ENCODE measurements around the gene PROM1.
A peak's percentile ranks its signal among the peaks of the same experiment; 100 is the strongest.

The PROM1 gene

GRCh38 chr4:15986907-15987306, 96.9 kb downstream of the PROM1 start:
- no peaks in the 10 kb centered on the region for H3K36me3 ChIP-seq (ENCODE audit: control insufficient read depth, insufficient read depth, low read length)
- TF ChIP-seq CTCF (IDR thresholded peaks at IDR 0.05; ENCODE audit: insufficient read depth, low read length, poor library complexity, severe bottlenecking) = no peak
- no peak for DNase-seq (ENCODE audit: extremely low read depth, insufficient read length)
- no peaks in the 10 kb centered on the region; the same call in none of the 2 replicates for H3K27me3 ChIP-seq (replicated peaks; ENCODE audit: control insufficient read depth, insufficient read depth, low read length)
- H3K4me3 ChIP-seq (replicated peaks; ENCODE audit: low read depth, low read length) = no peak overlapping the region

GRCh38 chr4:15983610-15984009, 100.2 kb downstream of the PROM1 start:
- Histone ChIP-seq H3K36me3 (ENCODE audit: control insufficient read depth, insufficient read depth, low read length) (no peaks in the 10 kb centered on the region), H3K4me3 (replicated peaks; ENCODE audit: low read depth, low read length) (no peak overlapping the region), H3K27me3 (replicated peaks; ENCODE audit: control insufficient read depth, insufficient read depth, low read length) (no peaks in the 10 kb centered on the region; the same call in none of the 2 replicates)
- DNase-seq (ENCODE audit: extremely low read depth, insufficient read length) = no peak
- TF ChIP-seq CTCF (IDR thresholded peaks at IDR 0.05; ENCODE audit: insufficient read depth, low read length, poor library complexity, severe bottlenecking) = no peak

- DNase-seq (ENCODE audit: extremely low read depth, insufficient read length) = no peak
- H3K27me3 ChIP-seq (replicated peaks; ENCODE audit: control insufficient read depth, insufficient read depth, low read length) = no peaks in the 10 kb centered on the region; the same call in none of the 2 replicates
- H3K4me3 ChIP-seq (replicated peaks; ENCODE audit: low read depth, low read length) = no peak overlapping the region
- no peak for TF ChIP-seq CTCF (IDR thresholded peaks at IDR 0.05; ENCODE audit: insufficient read depth, low read length, poor library complexity, severe bottlenecking)
- H3K36me3 ChIP-seq (ENCODE audit: control insufficient read depth, insufficient read depth, low read length) = no peaks in the 10 kb centered on the region
These were observed 100.8 kb downstream of the PROM1 start for GRCh38 chr4:15982842-15983524.

GRCh38 chr4:15976456-15977447, 107.1 kb downstream of the PROM1 start:
- H3K4me3 ChIP-seq (replicated peaks; ENCODE audit: low read depth, low read length) = no peak overlapping the region
- H3K36me3 ChIP-seq (ENCODE audit: control insufficient read depth, insufficient read depth, low read length) = no peaks in the 10 kb centered on the region
- DNase-seq (ENCODE audit: extremely low read depth, insufficient read length) = no peak
- no peaks in the 10 kb centered on the region for H3K27me3 ChIP-seq (replicated peaks; ENCODE audit: control insufficient read depth, insufficient read depth, low read length)
- TF ChIP-seq CTCF (IDR thresholded peaks at IDR 0.05; ENCODE audit: insufficient read depth, low read length, poor library complexity, severe bottlenecking) = peak; percentile 5

- Histone ChIP-seq H3K4me3 (replicated peaks; ENCODE audit: low read depth, low read length) (no peak overlapping the region), H3K36me3 (ENCODE audit: control insufficient read depth, insufficient read depth, low read length) (no peaks in the 10 kb centered on the region), H3K27me3 (replicated peaks; ENCODE audit: control insufficient read depth, insufficient read depth, low read length) (no peaks in the 10 kb centered on the region)
- no peak for TF ChIP-seq CTCF (IDR thresholded peaks at IDR 0.05; ENCODE audit: insufficient read depth, low read length, poor library complexity, severe bottlenecking)
- no peak for DNase-seq (ENCODE audit: extremely low read depth, insufficient read length)
These were observed 112.6 kb downstream of the PROM1 start for GRCh38 chr4:15971068-15971801.

Measured in GM06990 (cell line).